Islet of Langerhans (tissue), 1 donor: ENCODE measurements around the gene BTBD17.

Source experiments
- FAIRE-seq: peaks from one replicate; lab custom pipeline; 2011; peaks lifted over from hg19 to GRCh38; lab: Jason Lieb, UNC

Gene BTBD17

GRCh38 chr17:74358697-74359096 is 3.0 kb downstream of the BTBD17 start:
- no peak for FAIRE-seq

DNA sequence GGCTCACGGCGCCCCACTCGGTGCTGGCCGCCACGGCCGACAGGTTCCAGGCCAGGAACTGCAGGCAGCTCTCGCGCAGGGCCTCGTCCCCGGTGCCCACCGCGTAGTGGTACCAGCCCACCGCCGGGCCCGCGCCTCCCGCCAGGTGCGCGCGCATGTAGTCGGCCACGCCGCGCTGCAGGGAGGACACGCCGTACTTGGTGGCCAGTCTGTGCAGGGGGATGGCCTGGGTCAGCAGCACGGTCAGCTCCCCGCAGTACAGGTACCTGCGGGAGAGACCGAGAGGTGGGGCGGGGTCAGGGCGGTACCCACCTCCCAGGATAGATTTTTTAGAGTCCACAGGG is 4.2 kb downstream of the BTBD17 start:
- FAIRE-seq, result no peak

GRCh38 chr17:74356646-74357465 is 4.8 kb downstream of the BTBD17 start:
- no peak for FAIRE-seq

GRCh38 chr17:74355065-74355464 is 6.6 kb downstream of the BTBD17 start:
- no peak for FAIRE-seq

DNA sequence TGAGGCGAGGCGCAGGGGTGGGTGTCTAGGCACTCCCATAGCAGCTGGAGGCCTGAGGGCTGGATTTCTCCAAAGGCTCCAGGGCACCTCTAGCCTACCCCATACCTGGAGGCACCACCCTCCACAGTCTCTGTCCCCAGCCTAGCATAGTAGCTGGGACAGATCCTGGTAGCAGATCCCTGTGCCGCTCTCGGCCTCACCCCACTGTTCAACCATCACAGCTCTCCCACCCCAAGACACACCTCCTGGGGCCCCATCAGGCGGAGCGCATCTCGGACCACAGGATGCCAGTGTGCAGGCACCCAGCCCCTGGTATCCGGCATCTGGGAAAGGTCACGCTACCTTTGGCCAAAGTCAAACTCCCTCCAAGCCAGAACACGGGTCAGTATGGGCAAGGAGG is 7.1 kb downstream of the BTBD17 start:
- no peak for FAIRE-seq

DNA sequence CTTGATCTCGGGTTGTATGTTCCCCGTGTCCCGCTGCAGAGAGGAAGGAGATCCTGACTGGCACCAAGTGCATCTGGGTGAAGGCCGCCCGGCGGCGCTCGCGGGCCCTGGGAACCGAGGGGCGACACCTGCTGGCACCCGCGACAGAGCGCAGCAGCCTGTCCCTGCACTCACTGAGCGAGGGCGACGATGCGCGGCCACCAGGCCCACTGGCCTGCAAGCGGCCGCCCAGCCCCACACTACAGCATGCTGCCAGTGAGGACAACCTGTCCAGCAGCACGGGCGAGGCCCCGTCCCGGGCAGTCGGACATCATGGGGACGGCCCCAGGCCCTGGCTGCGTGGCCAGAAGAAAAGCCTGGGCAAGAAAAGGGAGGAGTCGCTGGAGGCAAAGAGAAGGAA is 7.5 kb downstream of the BTBD17 start:
- FAIRE-seq, result no peak

GRCh38 chr17:74353446-74354060 is 8.1 kb downstream of the BTBD17 start:
- no peak for FAIRE-seq

- no peak for FAIRE-seq
These were observed 10.0 kb downstream of the BTBD17 start for GRCh38 chr17:74351552-74352210.

DNA sequence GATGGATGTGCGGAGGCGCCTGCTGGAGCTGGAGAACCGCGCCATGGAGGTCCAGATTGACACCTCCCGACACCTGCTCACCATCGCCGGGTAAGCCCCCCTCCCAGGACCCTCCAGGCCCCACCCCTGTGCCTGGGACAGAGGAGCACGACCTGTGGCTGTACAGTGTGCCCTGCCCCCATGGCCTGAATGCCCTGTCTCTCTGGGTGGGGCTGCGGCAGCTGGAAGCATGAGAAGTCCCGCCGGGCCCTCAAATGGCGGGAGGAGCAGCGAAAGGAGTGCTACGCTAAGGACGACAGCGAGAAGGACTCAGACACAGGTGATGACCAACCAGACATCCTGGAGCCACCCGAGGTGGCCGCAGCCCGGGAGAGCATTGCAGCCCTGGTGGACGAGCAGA is 11.2 kb downstream of the BTBD17 start:
- FAIRE-seq, result no peak

- FAIRE-seq, result no peak
These were observed 12.5 kb downstream of the BTBD17 start for GRCh38 chr17:74349120-74349519.

- no peak for FAIRE-seq
These were observed 14.0 kb downstream of the BTBD17 start for GRCh38 chr17:74347646-74348045.

DNA sequence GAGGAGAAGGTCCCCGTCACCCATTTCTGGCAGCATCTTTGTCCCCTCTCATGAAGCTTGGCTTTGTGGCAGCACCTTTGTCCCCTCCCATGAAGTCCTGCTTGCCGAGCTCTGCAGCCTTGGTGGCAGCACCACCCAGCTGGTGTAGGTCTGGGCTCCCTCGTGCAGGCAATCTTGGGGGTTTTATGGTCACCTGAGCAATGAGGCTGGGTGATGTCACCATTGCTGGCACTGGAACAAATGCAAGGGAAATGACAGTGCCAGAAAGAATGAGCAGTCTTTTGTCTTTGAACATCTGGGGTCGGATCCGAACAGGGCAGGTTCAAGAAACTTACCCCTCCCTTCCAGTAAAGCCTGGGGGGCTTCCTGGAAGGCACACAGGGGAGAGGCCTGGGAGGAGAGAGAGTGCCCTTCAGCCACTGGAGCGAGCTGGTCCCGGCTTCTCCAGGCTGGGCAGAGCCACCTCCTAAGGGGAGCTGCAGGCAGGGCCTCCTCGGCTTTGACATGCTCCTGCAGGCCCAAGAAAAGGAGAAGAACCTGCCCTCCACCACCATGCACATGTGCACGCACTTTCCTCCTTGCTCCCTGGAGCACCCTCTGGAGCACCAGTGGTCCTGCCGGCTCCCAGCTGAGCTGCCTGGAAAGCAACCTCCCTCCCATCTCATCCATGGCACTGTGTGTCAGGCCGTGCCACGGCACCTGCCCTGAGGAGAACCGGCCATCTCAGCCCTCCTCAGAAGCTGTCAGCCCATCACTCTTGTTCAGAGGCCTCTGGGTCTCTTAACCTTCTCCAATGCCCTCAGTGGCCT is 16.0 kb downstream of the BTBD17 start:
- no peak for FAIRE-seq

DNA sequence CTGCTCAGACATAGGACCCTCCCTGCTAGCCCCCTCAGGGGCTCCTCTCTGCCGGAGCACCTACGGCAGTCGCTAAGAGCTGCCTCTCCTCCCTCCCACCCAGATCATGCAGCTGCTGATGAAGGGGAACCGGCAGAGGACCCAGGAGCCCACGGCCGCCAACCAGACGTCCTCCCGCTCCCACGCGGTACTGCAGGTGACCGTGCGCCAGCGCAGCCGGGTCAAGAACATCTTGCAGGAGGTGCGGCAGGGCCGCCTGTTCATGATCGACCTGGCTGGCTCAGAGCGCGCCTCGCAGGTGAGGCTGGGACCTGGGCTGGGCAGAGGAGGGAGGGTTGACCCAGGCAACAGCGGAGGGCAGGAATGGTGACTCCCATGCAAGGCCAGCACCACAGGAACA is 17.0 kb downstream of the BTBD17 start:
- no peak for FAIRE-seq

DNA sequence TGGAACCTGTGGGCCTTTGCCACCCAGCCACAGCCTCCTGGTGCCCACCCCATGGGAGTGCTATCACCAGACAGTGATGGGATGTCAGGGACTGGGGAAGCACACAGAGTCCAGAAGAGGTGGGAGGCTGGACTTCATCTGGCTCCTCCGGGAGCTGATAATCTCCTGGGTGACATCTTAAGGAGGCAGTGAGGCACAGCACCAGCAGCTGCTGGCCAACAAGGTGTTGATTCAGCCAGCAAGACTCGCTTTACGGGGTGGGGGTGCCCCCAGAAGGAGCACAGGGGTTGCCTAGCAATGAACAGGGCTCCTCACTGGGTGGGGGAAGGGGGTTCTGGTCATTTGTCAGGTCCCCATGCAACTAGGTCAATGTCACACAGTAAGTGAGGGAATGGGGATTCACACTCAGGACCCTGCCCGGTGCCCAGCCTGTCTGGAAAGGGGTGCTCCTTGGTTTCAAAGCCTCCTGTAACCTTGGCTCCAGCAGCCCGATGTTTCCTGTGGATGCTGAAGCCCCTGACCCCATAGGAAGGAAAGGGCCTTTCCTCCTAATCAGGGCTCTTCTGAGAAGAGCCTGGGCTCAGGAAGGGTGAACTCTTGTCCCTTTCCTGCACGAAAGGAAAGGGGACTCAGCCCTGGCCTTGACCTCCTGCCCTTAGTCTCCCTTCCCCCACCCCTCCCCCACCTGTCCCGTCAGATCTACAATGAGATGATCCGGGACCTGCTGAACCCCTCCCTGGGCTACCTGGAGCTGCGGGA is 18.0 kb downstream of the BTBD17 start:
- FAIRE-seq, result no peak

- FAIRE-seq, result no peak
These were observed 18.5 kb downstream of the BTBD17 start for GRCh38 chr17:74343121-74343520.

DNA sequence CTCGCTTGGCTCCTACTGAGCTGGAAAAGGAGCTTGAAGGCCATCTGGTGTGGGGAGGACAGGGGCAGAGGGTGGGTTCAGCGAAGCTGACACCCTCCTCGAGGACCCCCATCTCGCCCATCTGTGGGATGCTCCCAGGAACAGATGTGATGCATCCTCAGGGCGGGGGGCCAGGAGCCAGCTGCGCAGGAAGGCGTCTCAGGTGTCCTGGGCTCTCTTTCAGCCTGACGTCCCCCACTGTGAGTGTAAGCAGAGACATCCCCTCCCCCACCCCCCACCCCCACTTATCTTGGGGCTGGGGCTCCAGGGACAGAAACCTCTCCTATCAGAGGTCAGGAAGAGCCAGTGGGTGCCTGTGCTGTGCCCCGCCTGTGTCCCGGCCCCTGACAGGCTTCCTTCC is 19.4 kb downstream of the BTBD17 start:
- FAIRE-seq, result no peak

GRCh38 chr17:74340470-74341023 is 21.1 kb downstream of the BTBD17 start:
- no peak for FAIRE-seq

- FAIRE-seq, result no peak
These were observed 22.0 kb downstream of the BTBD17 start for GRCh38 chr17:74339537-74340195.

DNA sequence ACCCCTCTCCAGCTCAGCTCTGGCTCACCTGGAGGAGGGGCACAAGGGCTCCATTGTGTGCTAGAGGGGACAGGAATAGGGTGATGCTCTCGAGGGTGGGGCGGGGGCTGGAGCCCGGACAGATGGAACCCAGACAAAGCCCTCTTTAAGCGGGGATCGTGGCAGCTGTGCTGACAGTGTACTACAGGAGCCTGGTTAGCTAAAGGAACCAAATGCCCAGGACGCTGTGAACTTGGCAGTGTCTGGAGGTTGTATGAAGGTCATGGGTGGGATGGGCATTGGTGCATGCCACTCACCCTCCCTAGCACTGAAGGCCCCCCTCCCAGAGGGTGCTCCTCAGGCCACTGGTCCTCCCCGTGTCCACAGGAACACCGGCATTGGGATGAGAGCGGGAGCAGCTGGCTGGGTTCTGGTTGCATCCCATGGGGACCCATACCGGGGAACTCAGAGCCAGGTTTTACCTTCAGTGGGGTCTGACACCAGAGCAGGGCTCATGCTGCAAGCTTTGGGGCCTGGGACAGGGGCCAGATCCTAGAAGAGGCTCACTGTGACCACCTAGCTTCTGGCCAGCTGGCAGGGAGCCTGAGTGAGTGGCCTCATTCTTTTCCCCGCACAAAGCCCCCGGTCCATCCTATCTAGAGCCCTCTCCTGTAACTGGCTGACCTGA is 23.7 kb downstream of the BTBD17 start:
- no peak for FAIRE-seq

DNA sequence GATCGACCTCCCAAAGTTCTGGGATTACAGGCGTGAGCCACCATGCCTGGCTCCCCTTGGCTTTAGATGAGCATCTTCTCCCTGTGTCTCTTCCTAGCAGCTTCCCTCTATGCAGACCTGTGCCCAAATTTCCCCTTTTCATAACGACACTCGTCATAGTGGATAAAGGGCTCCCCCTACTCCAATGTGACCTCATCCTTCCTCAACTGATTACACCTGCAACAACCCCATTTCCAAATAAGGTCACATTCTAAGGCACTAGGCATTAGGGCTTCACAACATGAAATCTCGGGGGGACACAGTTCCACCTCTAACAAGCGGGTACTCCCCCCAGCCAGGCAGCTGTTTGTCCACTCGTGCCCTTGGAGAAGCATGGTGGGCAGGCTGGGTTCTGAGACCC is 25.4 kb downstream of the BTBD17 start:
- no peak for FAIRE-seq
